Measurements from ENCODE around the gene CHPF.

Gene CHPF

GRCh38 chr2:219567131-219567530, 23.5 kb upstream of the CHPF start:
- DNase-seq (ENCODE audit: low spot score), result no peak

GRCh38 chr2:219566640-219567039, 23.0 kb upstream of the CHPF start:
- DNase-seq (ENCODE audit: low spot score), result no peak

GRCh38 chr2:219565130-219566080, 21.8 kb upstream of the CHPF start:
- DNase-seq (ENCODE audit: low spot score), result no peak

GRCh38 chr2:219563271-219563928, 19.8 kb upstream of the CHPF start:
- DNase-seq (ENCODE audit: low spot score), result no peak

GRCh38 chr2:219562049-219563020, 18.7 kb upstream of the CHPF start:
- DNase-seq (ENCODE audit: low spot score), result no peak

- DNase-seq (ENCODE audit: low spot score), result no peak
These were observed 17.8 kb upstream of the CHPF start for GRCh38 chr2:219561179-219562048.

GRCh38 chr2:219560893-219561178, 17.2 kb upstream of the CHPF start:
- DNase-seq (ENCODE audit: low spot score), result no peak

- DNase-seq (ENCODE audit: low spot score), result no peak
These were observed 16.7 kb upstream of the CHPF start for GRCh38 chr2:219560037-219560892.

- no peak for DNase-seq (ENCODE audit: low spot score)
These were observed 15.7 kb upstream of the CHPF start for GRCh38 chr2:219559156-219559915.

- no peak for DNase-seq (ENCODE audit: low spot score)
These were observed 14.5 kb upstream of the CHPF start for GRCh38 chr2:219557791-219558785.

GRCh38 chr2:219557320-219557719, 13.7 kb upstream of the CHPF start:
- no peak for DNase-seq (ENCODE audit: low spot score)

- no peak for DNase-seq (ENCODE audit: low spot score)
These were observed 12.8 kb upstream of the CHPF start for GRCh38 chr2:219556413-219556812.

GRCh38 chr2:219555956-219556355, 12.3 kb upstream of the CHPF start:
- DNase-seq (ENCODE audit: low spot score), result no peak

GRCh38 chr2:219554350-219554749, 10.7 kb upstream of the CHPF start:
- DNase-seq (ENCODE audit: low spot score), result no peak

GRCh38 chr2:219553463-219553963, 9.9 kb upstream of the CHPF start:
- DNase-seq (ENCODE audit: low spot score), result no peak

- DNase-seq (ENCODE audit: low spot score), result no peak
These were observed 9.5 kb upstream of the CHPF start for GRCh38 chr2:219553168-219553417.

- DNase-seq (ENCODE audit: low spot score), result peak; percentile 75
These were observed 9.0 kb upstream of the CHPF start for GRCh38 chr2:219552382-219553167.
